Neural progenitor cell (in vitro differentiated cells): ENCODE results near the gene TIGIT. TPM values are rescaled to one million over a fixed set of nuclear protein-coding genes. Genes with fewer than 3 reads are reported as not detected.

ENCODE experiments used
- DNase-seq: peaks from one replicate; pipeline ENCODE4 v3.0.0-alpha.2; 2016; ENCODE audit warnings: low spot score
- H2AFZ ChIP-seq: fragments of 200-600 bp; sonication (generic); replicated peaks from 2 replicates; pipeline ENCODE4 v1.6.1; 2016; ENCODE audit warnings: antibody characterized with exemption
- H3F3A ChIP-seq: fragments of 200-600 bp; sonication (generic); 2 replicates; pipeline ENCODE4 v1.6.1; 2016; ENCODE audit warnings: antibody characterized with exemption, low read depth
- H3K27ac ChIP-seq: fragments of 200-600 bp; sonication (generic); 2 replicates; pipeline ENCODE4 v1.5.1; 2016; ENCODE audit warnings: mild to moderate bottlenecking
- H3K27me3 ChIP-seq: fragments of 200-600 bp; sonication (generic); 2 replicates; pipeline ENCODE4 v1.6.1; 2016; ENCODE audit warnings: mild to moderate bottlenecking, moderate library complexity
- H3K36me3 ChIP-seq: fragments of 200-600 bp; sonication (generic); 2 replicates; pipeline ENCODE4 v1.5.1; 2016
- H3K4me1 ChIP-seq: fragments of 200-600 bp; sonication (generic); 2 replicates; pipeline ENCODE4 v1.6.1; 2016; ENCODE audit warnings: mixed run types
- H3K4me2 ChIP-seq: fragments of 200-600 bp; sonication (generic); 2 replicates; pipeline ENCODE4 v1.6.1; 2016
- H3K4me3 ChIP-seq: fragments of 200-600 bp; sonication (generic); 2 replicates; pipeline ENCODE4 v1.5.1; 2016
- H3K79me2 ChIP-seq: fragments of 200-600 bp; sonication (generic); 2 replicates; pipeline ENCODE4 v1.6.1; 2016; ENCODE audit warnings: low read depth
- H3K9ac ChIP-seq: fragments of 200-600 bp; sonication (generic); 2 replicates; pipeline ENCODE4 v1.6.1; 2016
- H3K9me3 ChIP-seq: fragments of 200-600 bp; sonication (generic); 2 replicates; pipeline ENCODE4 v1.5.1; 2016; ENCODE audit warnings: low read depth
- H4K20me1 ChIP-seq: fragments of 200-600 bp; sonication (generic); 2 replicates; pipeline ENCODE4 v1.6.1; 2016; ENCODE audit warnings: low read depth
- H3K27ac Mint-ChIP-seq: 3 replicates; pipeline ENCODE4 v1.8.0; 2021; ENCODE audit warnings: mixed read lengths
- H3K27me3 Mint-ChIP-seq: 2 replicates; pipeline ENCODE4 v1.8.0; 2022; ENCODE audit warnings: low read depth, mild to moderate bottlenecking, inconsistent platforms, moderate library complexity, mixed read lengths; ENCODE audit not compliant: insufficient read depth
- H3K36me3 Mint-ChIP-seq: 3 replicates; pipeline ENCODE4 v1.8.0; 2021; ENCODE audit warnings: mixed read lengths
- H3K4me1 Mint-ChIP-seq: 3 replicates; pipeline ENCODE4 v1.8.0; 2021; ENCODE audit warnings: mixed read lengths
- H3K4me3 Mint-ChIP-seq: 3 replicates; pipeline ENCODE4 v1.8.0; 2021; ENCODE audit warnings: mild to moderate bottlenecking, moderate library complexity, mixed read lengths
- H3K9me3 Mint-ChIP-seq: 3 replicates; pipeline ENCODE4 v1.8.0; 2020; ENCODE audit warnings: mixed read lengths
- EZH2 ChIP-seq: fragments of 200-600 bp; sonication (generic); IDR thresholded peaks from 2 replicates; pipeline ENCODE4 v1.6.1; 2017; ENCODE audit warnings: antibody characterized with exemption, mild to moderate bottlenecking, moderate library complexity
- EZH2phosphoT487 ChIP-seq: fragments of 200-600 bp; sonication (generic); IDR thresholded peaks from 2 replicates; pipeline ENCODE4 v1.6.1; 2017; ENCODE audit warnings: antibody characterized with exemption
- total RNA-seq: library from RNA; depleted of rRNA; stranded (reverse); fragments of >200 nt; gene quantifications from 2 replicates; pipeline ENCODE4 v1.2.3, GENCODE V29; 2015; ENCODE audit warnings: low replicate concordance
- TF ChIP-seq, protein P1 (sequence below): fragments of 200-600 bp; sonication (generic); IDR thresholded peaks from 2 replicates; pipeline ENCODE4 v1.5.1; 2017; ENCODE audit warnings: antibody characterized with exemption, mild to moderate bottlenecking

Gene TIGIT
- total RNA-seq, 1 donor from 2014 or later = not detected

DNA sequence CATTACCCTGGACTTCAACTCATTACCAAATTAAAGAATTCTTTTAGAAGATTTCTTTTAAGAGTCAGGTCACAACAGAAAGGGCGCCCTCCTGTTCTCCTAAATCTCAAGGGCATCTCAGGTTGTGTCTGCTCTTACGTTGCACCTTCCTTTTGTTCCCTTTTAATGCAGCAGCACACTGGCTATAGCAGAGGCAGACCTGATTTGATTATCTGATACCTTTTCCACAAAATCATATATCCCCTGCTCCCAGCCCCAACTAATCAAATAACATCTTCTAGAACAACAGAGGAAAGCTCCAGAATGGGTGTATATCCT lies 40.1 kb downstream of the TIGIT start:
- Histone ChIP-seq H3F3A (peaks cover 10% of the 10 kb centered on the region), H3K27ac (no peak overlapping the region), H3K9ac (no peak overlapping the region), H3K4me1 (peaks cover 32% of the 10 kb centered on the region), H2AFZ (no peak overlapping the region), H3K36me3 (no peaks in the 10 kb centered on the region), H3K27me3 (no peaks in the 10 kb centered on the region), H3K79me2 (no peaks in the 10 kb centered on the region), H3K4me2 (no peak overlapping the region), H3K9me3 (no peaks in the 10 kb centered on the region), H4K20me1 (no peaks in the 10 kb centered on the region), H3K4me3 (no peak overlapping the region)
- no peak overlapping the region for H3K4me3 Mint-ChIP-seq
- no peak overlapping the region for H3K27ac Mint-ChIP-seq
- no peaks in the 10 kb centered on the region for H3K4me1 Mint-ChIP-seq
- H3K36me3 Mint-ChIP-seq = peaks cover 28% of the 10 kb centered on the region
- DNase-seq = no peak
- H3K27me3 Mint-ChIP-seq = no peaks in the 10 kb centered on the region
- peaks cover 7% of the 10 kb centered on the region for H3K9me3 Mint-ChIP-seq
- TF ChIP-seq EZH2 (no peak), EZH2phosphoT487 (no peak)
- TF ChIP-seq, protein P1, sequence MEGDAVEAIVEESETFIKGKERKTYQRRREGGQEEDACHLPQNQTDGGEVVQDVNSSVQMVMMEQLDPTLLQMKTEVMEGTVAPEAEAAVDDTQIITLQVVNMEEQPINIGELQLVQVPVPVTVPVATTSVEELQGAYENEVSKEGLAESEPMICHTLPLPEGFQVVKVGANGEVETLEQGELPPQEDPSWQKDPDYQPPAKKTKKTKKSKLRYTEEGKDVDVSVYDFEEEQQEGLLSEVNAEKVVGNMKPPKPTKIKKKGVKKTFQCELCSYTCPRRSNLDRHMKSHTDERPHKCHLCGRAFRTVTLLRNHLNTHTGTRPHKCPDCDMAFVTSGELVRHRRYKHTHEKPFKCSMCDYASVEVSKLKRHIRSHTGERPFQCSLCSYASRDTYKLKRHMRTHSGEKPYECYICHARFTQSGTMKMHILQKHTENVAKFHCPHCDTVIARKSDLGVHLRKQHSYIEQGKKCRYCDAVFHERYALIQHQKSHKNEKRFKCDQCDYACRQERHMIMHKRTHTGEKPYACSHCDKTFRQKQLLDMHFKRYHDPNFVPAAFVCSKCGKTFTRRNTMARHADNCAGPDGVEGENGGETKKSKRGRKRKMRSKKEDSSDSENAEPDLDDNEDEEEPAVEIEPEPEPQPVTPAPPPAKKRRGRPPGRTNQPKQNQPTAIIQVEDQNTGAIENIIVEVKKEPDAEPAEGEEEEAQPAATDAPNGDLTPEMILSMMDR = no peak

DNA sequence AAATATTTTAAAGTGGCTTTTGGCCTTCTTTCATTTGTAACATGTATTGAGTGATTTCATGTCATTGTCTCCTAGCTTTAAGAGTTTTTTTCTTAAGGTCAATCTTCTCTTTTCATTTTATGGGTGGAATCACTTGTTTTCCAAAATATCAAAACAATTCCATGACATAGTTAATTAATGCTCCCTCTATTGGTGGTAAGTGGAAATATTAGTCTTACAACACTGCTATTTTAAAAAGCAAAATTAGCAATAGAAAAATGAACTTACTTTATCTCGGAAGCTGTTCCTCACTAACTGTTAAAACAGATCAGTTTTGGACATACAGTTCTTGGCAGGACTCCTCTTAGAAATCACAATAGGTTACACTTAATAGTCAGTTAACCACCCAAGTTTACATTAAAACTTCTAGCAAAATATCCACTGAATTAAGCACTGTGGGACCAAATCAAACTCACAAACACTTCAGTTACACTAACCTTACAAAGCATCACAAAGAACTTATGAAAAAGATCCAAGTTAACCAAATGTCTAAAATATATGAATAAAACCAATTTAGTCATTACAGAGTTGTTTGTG lies 42.4 kb downstream of the TIGIT start:
- no peak overlapping the region for H3K4me2 ChIP-seq
- H3K4me1 Mint-ChIP-seq = no peaks in the 10 kb centered on the region
- peaks cover 10% of the 10 kb centered on the region for H3F3A ChIP-seq
- no peaks in the 10 kb centered on the region for H3K36me3 ChIP-seq
- no peak overlapping the region for H3K27ac ChIP-seq
- no peak overlapping the region for H3K27ac Mint-ChIP-seq
- H3K36me3 Mint-ChIP-seq = peaks cover 26% of the 10 kb centered on the region
- H3K4me3 ChIP-seq = no peak overlapping the region
- H3K9me3 ChIP-seq = no peaks in the 10 kb centered on the region
- no peak for DNase-seq
- peaks cover 7% of the 10 kb centered on the region for H3K9me3 Mint-ChIP-seq
- no peak overlapping the region for H3K9ac ChIP-seq
- H3K27me3 Mint-ChIP-seq = no peaks in the 10 kb centered on the region
- H3K27me3 ChIP-seq = no peaks in the 10 kb centered on the region
- H3K4me1 ChIP-seq = peaks cover 24% of the 10 kb centered on the region
- H2AFZ ChIP-seq = peak overlapping the region; percentile 1
- H4K20me1 ChIP-seq = no peaks in the 10 kb centered on the region
- H3K4me3 Mint-ChIP-seq = no peak overlapping the region
- TF ChIP-seq, protein P1 = peak; percentile 53
- TF ChIP-seq EZH2 = no peak
- H3K79me2 ChIP-seq = no peaks in the 10 kb centered on the region

DNA sequence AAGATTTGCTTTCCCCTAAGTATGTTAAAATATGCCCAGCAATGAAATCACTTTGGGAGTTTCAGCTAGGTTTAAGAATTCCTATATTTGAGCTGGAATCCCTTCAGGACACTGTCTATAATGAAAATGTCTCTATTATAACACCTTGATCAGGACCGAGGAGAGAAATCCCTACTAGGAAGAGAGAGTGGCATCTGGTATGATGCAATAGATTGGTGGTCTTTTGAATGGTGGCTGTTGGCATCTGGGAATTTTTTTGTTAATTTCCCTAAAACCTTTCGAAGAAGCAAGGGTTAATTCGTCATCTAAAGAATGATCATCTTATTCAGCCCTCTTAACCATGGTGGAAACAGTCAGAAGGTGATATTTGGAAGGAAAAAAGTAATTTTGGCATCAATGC lies 43.0 kb downstream of the TIGIT start:
- Histone ChIP-seq H2AFZ (no peak overlapping the region), H3K9me3 (no peaks in the 10 kb centered on the region), H4K20me1 (no peaks in the 10 kb centered on the region), H3K9ac (no peak overlapping the region), H3K4me2 (no peak overlapping the region), H3F3A (peaks cover 10% of the 10 kb centered on the region), H3K4me3 (no peak overlapping the region), H3K27me3 (no peaks in the 10 kb centered on the region), H3K27ac (no peak overlapping the region), H3K36me3 (no peaks in the 10 kb centered on the region), H3K79me2 (no peaks in the 10 kb centered on the region), H3K4me1 (peaks cover 24% of the 10 kb centered on the region)
- DNase-seq = no peak
- Mint-ChIP-seq H3K27ac (no peak overlapping the region), H3K36me3 (peaks cover 21% of the 10 kb centered on the region), H3K4me1 (no peaks in the 10 kb centered on the region), H3K4me3 (no peak overlapping the region), H3K9me3 (peaks cover 7% of the 10 kb centered on the region), H3K27me3 (no peaks in the 10 kb centered on the region)
- TF ChIP-seq EZH2 (no peak), EZH2phosphoT487 (no peak)
- TF ChIP-seq, protein P1 = no peak
